K562 (cell line): ENCODE data around the gene SLX4IP. TPM values are rescaled to one million over a fixed set of nuclear protein-coding genes. Genes with fewer than 3 reads are reported as not detected.

Experiments
- ATAC-seq: fragments of 200-7000 bp; cut with Tn5 transposase; 3 replicates; pipeline ENCODE4 v1.9.1; 2020; ENCODE audit warnings: moderate library complexity
- BruUV-seq: library from RNA; stranded (reverse); fragments of 400-500 nt; replicated peaks from 2 replicates; lab custom pipeline; 2021; lab: Mats Ljungman, UMichigan
- CTCF ChIA-PET: fragments of 300-600 bp; formaldehyde crosslinking; extraction: SDS; loops from one replicate; lab custom pipeline; 2021; ENCODE audit warnings: low intra/inter-chr PET ratio; lab: Yijun Ruan, JAX
- POLR2A ChIA-PET: fragments of 300-600, 350-650 bp; sonication (Branson Sonifier 250); formaldehyde crosslinking; extraction: SDS; loops from one replicate; lab custom pipeline; 2021; ENCODE audit warnings: antibody characterized with exemption, inconsistent platforms; lab: Yijun Ruan, JAX
- DNase-seq, 4 experiments: peaks; one replicate each; pipeline versions ENCODE4 v3.0.0 to v3.0.0-alpha.2; 2011 to 2018; ENCODE audit warnings: low spot score in 3 of 4, mixed read lengths in 3 of 4; ENCODE audit errors: extremely low read depth in 1 of 4
- FAIRE-seq: peaks from 2 replicates; lab custom pipeline; 2011; peaks lifted over from hg19 to GRCh38; lab: Jason Lieb, UNC
- H2AFZ ChIP-seq: 2 replicates; pipeline ENCODE4 v1.6.0; 2011; ENCODE audit warnings: low read depth, low read length, control low read depth, inconsistent platforms
- H3K27ac ChIP-seq: fragments of 200-600 bp; 3 replicates; pipeline ENCODE4 v1.8.0; 2011; ENCODE audit warnings: low read depth, mild to moderate bottlenecking, control low read depth, inconsistent platforms, low read length, moderate library complexity, mixed read lengths; ENCODE audit errors: extremely low read depth
- H3K27me3 ChIP-seq, 2 experiments: fragments of 300-600 bp in 1 of 2; 2 replicates in 1 of 2; 3 replicates in 1 of 2; pipeline versions ENCODE4 v1.6.0 to v1.8.0; 2011; ENCODE audit warnings: inconsistent platforms in 2 of 2, low read length in 2 of 2, mild to moderate bottlenecking in 1 of 2, mixed read lengths in 1 of 2, moderate library complexity in 1 of 2; ENCODE audit not compliant: control insufficient read depth in 2 of 2, insufficient read depth in 2 of 2
- H3K36me3 ChIP-seq: fragments of 300-600 bp; 3 replicates; pipeline ENCODE4 v1.8.0; 2011; ENCODE audit warnings: mild to moderate bottlenecking, low read length, inconsistent platforms; ENCODE audit not compliant: control insufficient read depth, insufficient read depth
- H3K4me1 ChIP-seq, 2 experiments: fragments of 200-600 bp in 1 of 2; replicated peaks in 1 of 2; 2 replicates in 1 of 2; 3 replicates in 1 of 2; pipeline versions ENCODE4 v1.5.1 to v1.8.0; 2011; ENCODE audit warnings: inconsistent platforms in 2 of 2, low read length in 2 of 2, mild to moderate bottlenecking in 1 of 2, mixed read lengths in 1 of 2, moderate library complexity in 1 of 2; ENCODE audit not compliant: control insufficient read depth in 2 of 2, insufficient read depth in 2 of 2
- H3K4me2 ChIP-seq: 2 replicates; pipeline ENCODE4 v1.6.1; 2011; ENCODE audit warnings: low read length, control low read depth, inconsistent platforms, mixed read lengths; ENCODE audit not compliant: insufficient read depth
- H3K4me3 ChIP-seq: fragments of 200-600 bp; sonication (generic), shearing (Covaris generic); 2 replicates; pipeline ENCODE4 v1.5.1; 2016; ENCODE audit warnings: control low read depth, inconsistent platforms
- H3K79me2 ChIP-seq: fragments of 200-600 bp; 3 replicates; pipeline ENCODE4 v1.8.0; 2011; ENCODE audit warnings: low read length, inconsistent platforms; ENCODE audit not compliant: control insufficient read depth, insufficient read depth
- H3K9ac ChIP-seq, 2 experiments: 2 replicates each; pipeline versions ENCODE4 v1.6.0 to v1.6.1; 2011; ENCODE audit warnings: low read depth in 2 of 2, low read length in 2 of 2, control low read depth in 1 of 2, inconsistent platforms in 1 of 2, mild to moderate bottlenecking in 1 of 2, mixed read lengths in 1 of 2; ENCODE audit not compliant: insufficient read depth in 1 of 2
- H3K9me1 ChIP-seq: one replicate; pipeline ENCODE4 v1.6.0; 2011; ENCODE audit warnings: inconsistent platforms, mild to moderate bottlenecking, low read length, moderate library complexity; ENCODE audit not compliant: control insufficient read depth, insufficient read depth
- H3K9me3 ChIP-seq: replicated peaks from 2 replicates; pipeline ENCODE4 v1.5.1; 2011; ENCODE audit warnings: low read depth, low read length, inconsistent platforms; ENCODE audit not compliant: control insufficient read depth, insufficient read depth
- H4K20me1 ChIP-seq: replicated peaks from 2 replicates; pipeline ENCODE4 v1.6.1; 2011; ENCODE audit warnings: low read length, inconsistent platforms, mixed read lengths; ENCODE audit not compliant: control insufficient read depth, insufficient read depth
- HDGF ChIP-seq: fragments of 450-650 bp; IDR thresholded peaks from 2 replicates; pipeline ENCODE4 v1.6.1; 2016
- IFI16 ChIP-seq: fragments of 250-450 bp; sonication (Bioruptor Pico); IDR thresholded peaks from 2 replicates; pipeline ENCODE4 v2.1.2; 2022; ENCODE audit warnings: mild to moderate bottlenecking, inconsistent platforms
- ILK ChIP-seq: fragments of 450-650 bp; IDR thresholded peaks from 2 replicates; pipeline ENCODE4 v1.6.1; 2016; ENCODE audit warnings: missing genetic modification characterization, low read depth, mild to moderate bottlenecking, missing compliant biosample characterization, moderate library complexity, borderline replicate concordance
- LARP7 ChIP-seq: fragments of 450-650 bp; IDR thresholded peaks from 2 replicates; pipeline ENCODE4 v1.6.1; 2016
- ZFP36 ChIP-seq: fragments of 150-350 bp; IDR thresholded peaks from 2 replicates; pipeline ENCODE4 v1.6.1; 2018; ENCODE audit warnings: low read length, low read depth; ENCODE audit not compliant: partially characterized antibody
- WGBS: fragments of 100-300 bp; shearing (Covaris generic); methylation state at CpG from one replicate; pipeline ENCODE4 v1.1.6; 2016; ENCODE audit warnings: low coverage, mixed read lengths; ENCODE audit not compliant: insufficient coverage; ENCODE audit errors: missing lambda C conversion rate; 5-methylcytosine and 5-hydroxymethylcytosine counted together
- in situ Hi-C: fragments of 300-500 bp; cut with MboI; formaldehyde crosslinking; loops from 4 replicates; pipeline ENCODE4 v1.15.0; 2018; ENCODE audit warnings: inconsistent platforms, mixed read lengths
- intact Hi-C: fragments of 100-400 bp; cut with micrococcal nuclease; formaldehyde crosslinking; loops from 2 replicates; pipeline ENCODE4 v1.14.2; 2022
- polyA plus RNA-seq, 8 experiments: library from polyadenylated mRNA; depleted of rRNA in 4 of 8; stranded (reverse) in 5 of 8; unstranded in 3 of 8; fragments of >200 nt; fragmentation: Nextera tagmentation in 2 of 8; fragmentation: Illumina TruSeq in 1 of 8; extraction: Ambion mirVana in 2 of 8; extraction: Trizol in 1 of 8; gene quantifications; 2 replicates each; pipeline versions ENCODE4 v1.2.1 to v1.2.3, GENCODE V29; 2011 to 2014; ENCODE audit warnings: inconsistent platforms in 1 of 8, missing spikeins in 1 of 8
- total RNA-seq, 7 experiments: library from RNA; depleted of rRNA in 6 of 7; stranded (reverse); fragments of >200 nt in 6 of 7; fragmentation: Illumina TruSeq in 2 of 7; extraction: Trizol in 2 of 7; gene quantifications; 2 replicates each; pipeline versions ENCODE4 v1.2.1 to v1.2.3, GENCODE V29; 2011 to 2021; ENCODE audit warnings: low replicate concordance in 1 of 7
- TF ChIP-seq, protein P1 (sequence below): fragments of 450-650 bp; IDR thresholded peaks from 2 replicates; pipeline ENCODE4 v1.6.1; 2016; ENCODE audit warnings: borderline replicate concordance

Gene SLX4IP
- total and polyA plus RNA-seq, 9 of the 15 experiments (the other 6 are each of a cell fraction or from before 2014, with no cell fraction given) = 1.5 to 5.9 (median 3.5) TPM

DNA sequence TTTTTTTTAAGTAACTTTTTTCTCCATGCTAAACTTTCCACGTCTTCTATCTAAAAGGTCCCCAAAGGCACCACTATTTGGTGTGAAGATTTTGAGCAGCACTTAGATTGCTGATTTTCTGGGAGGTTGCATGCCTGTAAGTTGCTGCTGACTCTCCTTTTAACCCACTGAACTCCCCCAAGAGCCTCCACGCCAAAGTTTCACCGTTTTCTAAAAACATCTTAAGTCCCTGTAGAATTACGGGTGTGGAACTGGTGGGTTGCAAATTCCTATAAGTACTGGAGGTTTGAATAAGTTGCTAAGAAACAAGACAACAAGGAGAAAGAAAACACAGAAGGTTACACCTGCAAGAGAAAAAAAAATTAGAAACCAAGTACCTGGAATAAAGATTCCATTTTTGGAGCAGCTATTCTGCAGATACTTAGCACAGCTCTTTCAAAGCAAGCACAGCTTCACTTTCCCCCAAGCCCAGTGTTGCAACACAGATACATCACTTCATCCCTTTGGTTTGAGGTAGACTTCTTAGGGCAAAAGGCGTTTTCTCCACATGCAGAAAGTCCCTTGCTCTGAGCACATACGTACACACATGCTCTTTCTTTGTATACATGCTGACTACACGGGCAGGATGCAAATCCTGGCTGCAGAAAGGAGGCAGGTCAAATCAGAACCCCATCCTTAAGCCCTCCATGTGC, 233.7 kb downstream of the SLX4IP start:
- Histone ChIP-seq H3K36me3 (no peaks in the 10 kb centered on the region), H3K4me2 (no peak overlapping the region), H3K9me3 (no peaks in the 10 kb centered on the region), H3K27ac (no peak overlapping the region), H3K4me1 (peaks cover 0 to 24% of the 10 kb centered on the region in 2 experiments; a peak in 2 of 5 replicates), H3K4me3 (no peak overlapping the region), H3K9me1 (no peaks in the 10 kb centered on the region), H3K27me3 (peaks cover 0 to 36% of the 10 kb centered on the region in 2 experiments; a peak in 4 of 5 replicates), H2AFZ (no peak overlapping the region), H4K20me1 (no peaks in the 10 kb centered on the region), H3K9ac (no peak overlapping the region), H3K79me2 (no peaks in the 10 kb centered on the region)
- ChIA-PET CTCF (interaction anchor here (0.7 kb wide), 1 partner anchor 120 kb away, joined by 3 read pairs; no protein-coding TSS in a partner anchor), POLR2A (no interaction called here)
- intact Hi-C loops = no loop called here
- DNase-seq = no peak
- no TSS peak for BruUV-seq
- no peak for ATAC-seq
- WGBS = 0% methylated on average over 7 of the region's 7 CpGs
- FAIRE-seq = no peak
- no peak for TF ChIP-seq LARP7
- no peak for TF ChIP-seq HDGF
- TF ChIP-seq, protein P1, sequence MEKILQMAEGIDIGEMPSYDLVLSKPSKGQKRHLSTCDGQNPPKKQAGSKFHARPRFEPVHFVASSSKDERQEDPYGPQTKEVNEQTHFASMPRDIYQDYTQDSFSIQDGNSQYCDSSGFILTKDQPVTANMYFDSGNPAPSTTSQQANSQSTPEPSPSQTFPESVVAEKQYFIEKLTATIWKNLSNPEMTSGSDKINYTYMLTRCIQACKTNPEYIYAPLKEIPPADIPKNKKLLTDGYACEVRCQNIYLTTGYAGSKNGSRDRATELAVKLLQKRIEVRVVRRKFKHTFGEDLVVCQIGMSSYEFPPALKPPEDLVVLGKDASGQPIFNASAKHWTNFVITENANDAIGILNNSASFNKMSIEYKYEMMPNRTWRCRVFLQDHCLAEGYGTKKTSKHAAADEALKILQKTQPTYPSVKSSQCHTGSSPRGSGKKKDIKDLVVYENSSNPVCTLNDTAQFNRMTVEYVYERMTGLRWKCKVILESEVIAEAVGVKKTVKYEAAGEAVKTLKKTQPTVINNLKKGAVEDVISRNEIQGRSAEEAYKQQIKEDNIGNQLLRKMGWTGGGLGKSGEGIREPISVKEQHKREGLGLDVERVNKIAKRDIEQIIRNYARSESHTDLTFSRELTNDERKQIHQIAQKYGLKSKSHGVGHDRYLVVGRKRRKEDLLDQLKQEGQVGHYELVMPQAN = no peak
- TF ChIP-seq ZFP36 = no peak
- no peak for TF ChIP-seq ILK (tag)
- TF ChIP-seq IFI16 (CRISPR knock-in tag) = no peak
- in situ Hi-C loops = no loop called here
